WI38 (cell line): ENCODE results near the gene TEX52.

Experiments
- H3K4me3 ChIP-seq: 2 replicates; pipeline ENCODE4 v1.5.1; 2011; ENCODE audit warnings: low read depth, mild to moderate bottlenecking, control low read depth, low read length
- TF ChIP-seq, protein P1 (sequence below): IDR thresholded peaks from 2 replicates; pipeline ENCODE4 v1.5.1; 2012; ENCODE audit warnings: low read depth, mild to moderate bottlenecking, control low read depth, low read length

Gene TEX52

GRCh38 chr12:2893007-2893406 is 36.2 kb upstream of the TEX52 start:
- H3K4me3 ChIP-seq: peak overlapping the region; percentile 17; the same call in 1 of the 2 replicates
- TF ChIP-seq, protein P1, sequence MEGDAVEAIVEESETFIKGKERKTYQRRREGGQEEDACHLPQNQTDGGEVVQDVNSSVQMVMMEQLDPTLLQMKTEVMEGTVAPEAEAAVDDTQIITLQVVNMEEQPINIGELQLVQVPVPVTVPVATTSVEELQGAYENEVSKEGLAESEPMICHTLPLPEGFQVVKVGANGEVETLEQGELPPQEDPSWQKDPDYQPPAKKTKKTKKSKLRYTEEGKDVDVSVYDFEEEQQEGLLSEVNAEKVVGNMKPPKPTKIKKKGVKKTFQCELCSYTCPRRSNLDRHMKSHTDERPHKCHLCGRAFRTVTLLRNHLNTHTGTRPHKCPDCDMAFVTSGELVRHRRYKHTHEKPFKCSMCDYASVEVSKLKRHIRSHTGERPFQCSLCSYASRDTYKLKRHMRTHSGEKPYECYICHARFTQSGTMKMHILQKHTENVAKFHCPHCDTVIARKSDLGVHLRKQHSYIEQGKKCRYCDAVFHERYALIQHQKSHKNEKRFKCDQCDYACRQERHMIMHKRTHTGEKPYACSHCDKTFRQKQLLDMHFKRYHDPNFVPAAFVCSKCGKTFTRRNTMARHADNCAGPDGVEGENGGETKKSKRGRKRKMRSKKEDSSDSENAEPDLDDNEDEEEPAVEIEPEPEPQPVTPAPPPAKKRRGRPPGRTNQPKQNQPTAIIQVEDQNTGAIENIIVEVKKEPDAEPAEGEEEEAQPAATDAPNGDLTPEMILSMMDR: no peak

DNA sequence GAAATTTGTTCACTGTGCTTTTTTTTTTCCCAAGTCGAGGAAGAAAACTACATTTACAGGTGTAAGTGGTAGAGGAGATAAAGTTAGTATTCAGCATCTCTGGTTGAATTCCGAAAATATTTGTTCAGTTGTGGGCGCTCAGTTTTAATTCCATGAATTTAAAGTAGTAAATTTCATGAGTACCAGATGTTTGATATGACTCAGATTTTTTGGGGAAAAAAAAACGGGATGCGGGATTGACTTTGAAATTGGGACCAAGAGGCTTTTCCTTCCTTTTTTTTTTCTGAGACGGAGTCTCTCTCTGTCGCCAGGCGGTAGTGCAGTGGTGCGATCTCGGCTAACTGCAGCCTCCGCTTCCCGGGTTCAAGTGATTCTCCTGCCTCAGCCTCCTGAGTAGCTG is 35.4 kb upstream of the TEX52 start:
- TF ChIP-seq, protein P1: no peak
- peak overlapping the region; percentile 93 for H3K4me3 ChIP-seq

- peak overlapping the region; percentile 93 for H3K4me3 ChIP-seq
These were observed 34.6 kb upstream of the TEX52 start for GRCh38 chr12:2891240-2892053.

DNA sequence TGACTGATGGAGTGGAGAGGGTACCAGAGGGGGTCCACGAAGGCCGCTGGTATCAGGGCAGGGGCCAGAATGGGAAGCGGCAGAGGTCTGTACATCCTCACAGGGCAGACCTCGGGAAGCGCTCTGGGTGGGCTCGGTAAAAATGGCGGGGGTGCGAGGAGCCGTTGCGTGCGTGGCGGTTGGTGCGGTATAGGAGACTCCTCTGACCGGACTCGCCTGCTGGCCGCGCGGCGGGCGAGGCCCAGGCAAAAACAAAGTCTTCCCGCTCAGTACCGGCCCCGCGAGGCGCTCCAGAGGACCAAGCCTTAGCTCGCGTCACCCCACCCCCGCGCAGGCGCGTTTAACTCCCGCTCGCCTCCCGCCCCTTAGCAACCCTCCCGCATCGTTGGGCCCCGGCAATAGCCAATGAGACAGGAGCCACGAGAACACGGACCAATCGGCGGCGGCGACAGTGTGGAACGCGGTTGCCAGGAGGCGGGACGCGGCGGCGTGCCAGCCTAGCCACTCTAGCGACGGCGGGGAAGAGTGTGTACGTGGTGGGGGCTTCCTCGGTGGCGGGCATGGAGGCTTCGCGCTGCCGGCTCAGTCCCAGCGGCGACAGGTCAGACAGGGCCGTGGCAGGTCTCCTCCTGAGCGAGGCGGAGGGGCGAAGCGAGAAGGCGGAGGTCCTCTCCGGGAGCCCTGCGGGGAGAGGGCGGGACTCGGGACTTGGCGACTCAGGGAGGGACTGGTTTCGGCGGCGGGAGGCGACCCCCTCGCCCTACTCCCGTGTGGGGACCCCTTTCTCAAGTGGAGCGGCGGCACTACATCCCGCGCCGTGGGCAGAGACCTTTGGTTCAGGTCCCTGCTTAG is 33.8 kb upstream of the TEX52 start, which contains the start of gene TULP3:
Gene TULP3 (plus strand): TSS at position 504 of the 852 bp plus-strand sequence. CDS start 57 bp downstream, at position 561.
- TF ChIP-seq, protein P1: no peak; the same call in 1 of the 2 replicates
- peak within 1 kb of the TSS; percentile 93 for H3K4me3 ChIP-seq

More at GRCh38 chr12:2891240-2892053, 34.6 kb upstream of the TEX52 start:
- TF ChIP-seq, protein P1: no peak

- TF ChIP-seq, protein P1: no peak
These were observed 33.2 kb upstream of the TEX52 start for GRCh38 chr12:2890001-2890387.

DNA sequence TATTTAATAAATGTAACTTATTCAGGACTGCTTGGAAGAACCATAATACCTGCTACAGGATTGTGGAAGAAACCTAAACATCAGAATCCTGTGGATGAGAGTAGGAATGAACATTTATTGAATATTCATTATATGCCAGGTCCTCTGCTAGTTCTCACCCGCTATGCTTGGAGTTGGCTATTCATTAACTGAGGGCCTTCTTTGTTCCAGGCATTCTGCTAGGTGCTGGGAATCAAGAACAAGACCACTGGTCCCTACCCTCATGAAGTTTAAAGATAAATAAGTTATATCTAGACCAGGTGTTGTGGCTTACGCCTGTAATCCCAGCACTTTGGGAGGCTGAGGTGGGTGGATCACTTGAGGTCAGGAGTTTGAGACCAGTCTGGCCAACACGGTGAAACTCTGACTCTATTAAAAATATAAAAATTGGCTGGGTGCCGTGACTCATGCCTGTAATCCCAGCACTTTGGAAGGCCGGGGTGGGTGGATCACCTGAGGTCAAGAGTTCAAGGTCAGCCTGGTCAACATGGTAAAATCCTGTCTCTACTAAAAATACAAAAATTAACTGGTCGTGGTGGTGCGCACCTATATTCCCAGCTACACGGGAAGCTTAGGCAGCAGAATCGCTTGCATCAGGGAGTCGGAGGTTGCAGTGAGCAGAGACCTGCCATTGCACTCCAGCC is 30.1 kb upstream of the TEX52 start:
- TF ChIP-seq, protein P1: no peak
- no peak overlapping the region for H3K4me3 ChIP-seq

More at GRCh38 chr12:2890001-2890387, 33.2 kb upstream of the TEX52 start:
- H3K4me3 ChIP-seq: peak overlapping the region; percentile 93
